GM23338 (cell line): ENCODE results near the gene CPLX1.

Experiments
- EZH2 ChIP-seq: fragments of 200-600 bp; sonication (generic); IDR thresholded peaks from one replicate; pipeline ENCODE4 v1.8.0; 2017; ENCODE audit warnings: antibody characterized with exemption, mild to moderate bottlenecking, low read depth; ENCODE audit not compliant: unreplicated experiment
- EZH2phosphoT487 ChIP-seq: fragments of 200-600 bp; sonication (generic); IDR thresholded peaks from one replicate; pipeline ENCODE4 v1.8.1; 2018; ENCODE audit warnings: antibody characterized with exemption; ENCODE audit not compliant: unreplicated experiment
- POLR2AphosphoS5 ChIP-seq: IDR thresholded peaks from 2 replicates; pipeline ENCODE4 v1.6.1; 2016; ENCODE audit warnings: antibody characterized with exemption, low read depth
- TF ChIP-seq, protein P1 (sequence below): IDR thresholded peaks from one replicate; pipeline ENCODE4 v1.6.1; 2018; ENCODE audit warnings: antibody characterized with exemption; ENCODE audit not compliant: unreplicated experiment
- TF ChIP-seq, protein P2 (sequence below), 2 experiments: fragments of 200-600 bp in 1 of 2; sonication (generic) in 1 of 2; conservative IDR thresholded peaks; 2 replicates each; pipeline versions ENCODE4 v1.5.1 to v1.6.1; 2016 to 2017; ENCODE audit warnings: antibody characterized with exemption in 2 of 2, low read depth in 2 of 2, mild to moderate bottlenecking in 2 of 2, moderate library complexity in 1 of 2

DNA sequence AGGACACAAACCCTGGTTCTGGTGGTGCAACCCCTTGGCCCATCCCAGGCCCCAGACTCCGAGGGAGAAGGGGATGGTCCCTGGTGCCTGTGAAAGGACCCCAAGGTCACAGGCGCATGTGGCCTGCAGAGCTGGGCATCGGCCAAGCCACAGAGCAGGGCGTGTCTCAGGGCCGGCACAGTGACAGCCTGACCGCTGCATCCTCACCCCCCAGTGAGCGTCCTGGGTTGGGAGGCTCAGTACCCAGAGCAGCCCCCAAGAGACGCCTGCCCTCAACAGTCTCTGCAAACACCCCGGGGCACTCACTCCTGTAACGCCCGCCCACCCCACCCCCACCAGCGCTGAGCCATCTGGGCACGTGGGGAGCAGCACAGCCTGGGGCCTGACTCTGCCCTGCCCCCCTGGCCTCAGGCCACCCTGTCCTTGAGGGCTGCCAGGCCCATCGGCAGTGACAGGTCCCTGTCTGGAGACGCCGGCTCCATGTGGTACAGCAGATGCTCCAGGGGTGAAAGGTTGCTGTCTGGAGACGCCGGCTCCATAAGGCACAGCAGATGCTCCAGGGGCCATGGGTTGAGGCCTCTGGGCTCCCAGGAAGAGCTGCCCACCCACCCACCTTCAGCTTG is 24.5 kb upstream of the CPLX1 start:
- TF ChIP-seq, protein P1, sequence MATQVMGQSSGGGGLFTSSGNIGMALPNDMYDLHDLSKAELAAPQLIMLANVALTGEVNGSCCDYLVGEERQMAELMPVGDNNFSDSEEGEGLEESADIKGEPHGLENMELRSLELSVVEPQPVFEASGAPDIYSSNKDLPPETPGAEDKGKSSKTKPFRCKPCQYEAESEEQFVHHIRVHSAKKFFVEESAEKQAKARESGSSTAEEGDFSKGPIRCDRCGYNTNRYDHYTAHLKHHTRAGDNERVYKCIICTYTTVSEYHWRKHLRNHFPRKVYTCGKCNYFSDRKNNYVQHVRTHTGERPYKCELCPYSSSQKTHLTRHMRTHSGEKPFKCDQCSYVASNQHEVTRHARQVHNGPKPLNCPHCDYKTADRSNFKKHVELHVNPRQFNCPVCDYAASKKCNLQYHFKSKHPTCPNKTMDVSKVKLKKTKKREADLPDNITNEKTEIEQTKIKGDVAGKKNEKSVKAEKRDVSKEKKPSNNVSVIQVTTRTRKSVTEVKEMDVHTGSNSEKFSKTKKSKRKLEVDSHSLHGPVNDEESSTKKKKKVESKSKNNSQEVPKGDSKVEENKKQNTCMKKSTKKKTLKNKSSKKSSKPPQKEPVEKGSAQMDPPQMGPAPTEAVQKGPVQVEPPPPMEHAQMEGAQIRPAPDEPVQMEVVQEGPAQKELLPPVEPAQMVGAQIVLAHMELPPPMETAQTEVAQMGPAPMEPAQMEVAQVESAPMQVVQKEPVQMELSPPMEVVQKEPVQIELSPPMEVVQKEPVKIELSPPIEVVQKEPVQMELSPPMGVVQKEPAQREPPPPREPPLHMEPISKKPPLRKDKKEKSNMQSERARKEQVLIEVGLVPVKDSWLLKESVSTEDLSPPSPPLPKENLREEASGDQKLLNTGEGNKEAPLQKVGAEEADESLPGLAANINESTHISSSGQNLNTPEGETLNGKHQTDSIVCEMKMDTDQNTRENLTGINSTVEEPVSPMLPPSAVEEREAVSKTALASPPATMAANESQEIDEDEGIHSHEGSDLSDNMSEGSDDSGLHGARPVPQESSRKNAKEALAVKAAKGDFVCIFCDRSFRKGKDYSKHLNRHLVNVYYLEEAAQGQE, result no peak
- TF ChIP-seq EZH2, result no peak
- TF ChIP-seq, protein P2, sequence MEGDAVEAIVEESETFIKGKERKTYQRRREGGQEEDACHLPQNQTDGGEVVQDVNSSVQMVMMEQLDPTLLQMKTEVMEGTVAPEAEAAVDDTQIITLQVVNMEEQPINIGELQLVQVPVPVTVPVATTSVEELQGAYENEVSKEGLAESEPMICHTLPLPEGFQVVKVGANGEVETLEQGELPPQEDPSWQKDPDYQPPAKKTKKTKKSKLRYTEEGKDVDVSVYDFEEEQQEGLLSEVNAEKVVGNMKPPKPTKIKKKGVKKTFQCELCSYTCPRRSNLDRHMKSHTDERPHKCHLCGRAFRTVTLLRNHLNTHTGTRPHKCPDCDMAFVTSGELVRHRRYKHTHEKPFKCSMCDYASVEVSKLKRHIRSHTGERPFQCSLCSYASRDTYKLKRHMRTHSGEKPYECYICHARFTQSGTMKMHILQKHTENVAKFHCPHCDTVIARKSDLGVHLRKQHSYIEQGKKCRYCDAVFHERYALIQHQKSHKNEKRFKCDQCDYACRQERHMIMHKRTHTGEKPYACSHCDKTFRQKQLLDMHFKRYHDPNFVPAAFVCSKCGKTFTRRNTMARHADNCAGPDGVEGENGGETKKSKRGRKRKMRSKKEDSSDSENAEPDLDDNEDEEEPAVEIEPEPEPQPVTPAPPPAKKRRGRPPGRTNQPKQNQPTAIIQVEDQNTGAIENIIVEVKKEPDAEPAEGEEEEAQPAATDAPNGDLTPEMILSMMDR (conservative IDR thresholded peaks at IDR 0.05; ENCODE audit: low read depth in 2 of 2), result no peak
- no peak for TF ChIP-seq EZH2phosphoT487
- no peak for TF ChIP-seq POLR2AphosphoS5
